GM21529 (cell line): ENCODE measurements around the gene DNAJC5.
A peak's percentile ranks its signal among the peaks of the same experiment; 100 is the strongest.
"Not testable (repeated sequence)": the region's sequence is repeated elsewhere in the genome, so short reads cannot be mapped to it uniquely, and the experiment has no call there.

Experiments used
- ATAC-seq: cut with Tn5 transposase; IDR thresholded peaks from one replicate; pipeline ENCODE4 v1.9.1; 2021; ENCODE audit not compliant: unreplicated experiment

DNAJC5 gene

DNA sequence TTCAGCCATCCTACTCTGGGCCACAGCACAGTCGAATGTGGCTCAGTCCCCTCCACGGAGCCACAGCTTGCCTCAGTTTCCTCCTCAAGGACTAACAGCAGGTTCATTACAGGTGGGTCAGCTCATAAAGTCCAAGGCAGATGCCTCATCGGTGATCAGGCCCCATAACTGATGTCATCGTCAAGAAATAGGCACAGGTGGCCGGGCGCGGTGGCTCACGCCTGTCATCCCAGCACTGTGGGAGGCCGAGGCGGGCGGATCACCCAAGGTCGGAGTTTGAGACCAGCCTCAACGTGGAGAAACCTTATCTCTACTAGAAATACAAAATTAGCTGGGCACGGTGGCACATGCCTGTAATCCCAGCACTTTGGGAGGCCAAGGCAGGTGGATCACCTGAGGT is 57.8 kb downstream of the DNAJC5 start:
- ATAC-seq, result no peak

DNA sequence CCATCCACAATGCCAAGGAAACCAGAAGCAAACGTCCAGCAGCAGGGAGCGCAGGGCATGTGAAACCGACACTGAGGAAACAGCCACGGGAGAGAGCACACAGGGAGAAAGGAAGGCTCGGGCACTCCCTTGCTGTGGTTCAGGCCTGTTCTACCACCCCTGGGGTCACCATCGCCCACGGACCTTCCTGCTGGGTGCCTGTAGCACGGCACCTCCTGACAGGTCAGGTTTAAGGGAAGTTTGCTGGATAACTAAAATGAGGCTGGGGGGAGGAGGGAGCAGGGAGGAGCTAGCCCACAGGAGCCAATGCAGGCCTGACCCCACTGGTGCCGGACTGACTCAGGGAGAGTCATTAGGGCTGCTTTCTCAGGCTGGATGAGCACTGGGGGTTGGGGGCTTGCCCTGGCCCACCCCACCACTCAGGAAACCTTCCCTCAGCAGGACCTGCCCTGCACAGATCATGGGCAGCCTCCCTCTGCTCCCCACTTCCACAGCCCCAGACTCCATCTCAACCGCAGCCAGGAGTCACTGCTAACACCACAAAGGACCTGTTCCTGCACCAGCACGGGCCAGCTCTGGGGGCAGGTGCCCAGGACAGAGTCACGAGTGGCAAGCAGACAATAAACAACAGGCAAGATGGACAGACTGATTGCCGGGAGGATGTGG is 59.0 kb downstream of the DNAJC5 start:
- ATAC-seq, result no peak

DNA sequence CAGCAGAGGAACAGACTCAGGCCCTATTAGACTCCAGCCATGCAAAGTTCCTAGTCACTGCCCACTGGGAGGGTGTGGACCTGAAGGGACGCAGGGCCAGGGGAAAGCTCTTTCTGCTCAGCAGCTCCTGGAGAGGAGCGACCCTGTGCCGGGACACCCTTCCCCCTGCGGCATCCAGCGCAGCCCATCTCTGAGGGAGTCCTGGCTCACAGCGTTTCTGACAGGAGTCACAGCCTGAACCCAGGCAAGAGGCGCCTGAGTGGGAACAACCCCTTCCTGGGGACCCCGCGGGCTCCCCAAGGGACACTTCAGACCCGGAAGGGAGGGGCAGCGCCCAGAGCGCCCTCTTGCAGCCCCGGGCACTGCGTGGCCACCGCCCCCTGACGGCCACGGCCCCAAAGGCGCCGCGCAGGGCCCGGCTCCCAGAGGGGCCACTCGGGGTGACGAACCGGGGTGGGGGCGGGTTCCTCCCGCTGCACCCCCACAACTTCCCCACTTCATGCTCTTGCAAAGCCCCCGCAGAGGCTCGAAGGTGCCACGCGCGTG is 60.4 kb downstream of the DNAJC5 start:
- ATAC-seq, result peak; percentile 20

DNA sequence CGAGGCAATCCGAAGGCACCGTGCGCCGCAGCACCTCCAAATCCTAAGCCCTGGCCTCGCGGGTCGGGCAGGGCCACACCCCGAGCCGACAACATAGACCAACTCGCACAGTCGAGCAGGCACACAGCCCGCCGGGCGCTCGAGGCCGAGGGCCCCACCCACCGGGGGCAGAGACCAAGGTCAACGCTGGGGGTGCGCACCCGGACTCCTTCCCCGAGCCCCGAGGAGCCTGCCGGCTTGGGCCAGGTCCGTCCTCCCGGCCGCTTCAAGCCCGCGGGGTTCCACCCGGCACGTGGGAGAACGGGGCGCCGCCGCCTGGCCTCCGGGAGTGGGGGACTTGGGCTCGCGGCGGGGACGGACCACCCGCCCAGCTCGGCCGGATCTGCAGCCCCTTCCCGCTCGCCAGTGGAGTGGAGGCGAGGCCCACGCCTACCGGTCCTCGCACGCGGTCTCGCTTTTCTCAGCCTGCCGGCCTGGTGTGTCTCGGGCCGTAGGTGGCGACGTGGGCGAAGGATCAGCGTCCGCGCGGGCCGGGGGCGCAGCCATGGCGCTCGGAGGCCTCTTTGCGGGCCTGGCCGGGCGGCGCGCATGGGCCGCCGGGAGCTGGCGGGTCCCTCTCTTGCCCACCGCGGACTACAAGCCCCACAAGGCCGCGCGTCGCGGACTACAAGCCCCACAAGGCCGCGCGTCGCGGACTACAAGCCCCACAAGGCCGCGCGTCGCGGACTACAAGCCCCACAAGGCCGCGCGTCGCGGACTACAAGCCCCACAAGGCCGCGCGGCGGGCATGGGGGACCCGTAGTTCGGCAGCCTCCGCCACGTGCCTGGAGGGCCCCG is 61.1 kb downstream of the DNAJC5 start, which contains the start of gene UCKL1:
TSS of gene UCKL1 (minus strand) at position 590 of the 837 bp plus-strand sequence. CDS start at position 546, 44 bp downstream.
- ATAC-seq, result peak; percentile 74

DNA sequence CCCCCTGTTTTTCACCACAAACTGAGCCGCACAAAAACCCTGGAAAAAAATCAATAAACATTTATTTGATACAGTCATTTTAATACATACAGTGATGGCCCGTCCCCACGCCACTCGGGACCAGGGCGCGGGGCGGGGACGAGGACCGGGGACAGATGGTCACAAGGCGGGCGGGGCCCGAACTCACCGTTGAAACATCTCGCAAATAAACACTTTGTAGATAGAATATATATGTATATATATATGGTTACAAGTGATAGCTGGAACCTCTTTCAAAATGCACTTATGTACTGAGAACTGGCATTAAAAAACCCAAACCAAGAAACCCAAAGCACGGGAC is 61.7 kb downstream of the DNAJC5 start:
- peak; percentile 14 for ATAC-seq

DNA sequence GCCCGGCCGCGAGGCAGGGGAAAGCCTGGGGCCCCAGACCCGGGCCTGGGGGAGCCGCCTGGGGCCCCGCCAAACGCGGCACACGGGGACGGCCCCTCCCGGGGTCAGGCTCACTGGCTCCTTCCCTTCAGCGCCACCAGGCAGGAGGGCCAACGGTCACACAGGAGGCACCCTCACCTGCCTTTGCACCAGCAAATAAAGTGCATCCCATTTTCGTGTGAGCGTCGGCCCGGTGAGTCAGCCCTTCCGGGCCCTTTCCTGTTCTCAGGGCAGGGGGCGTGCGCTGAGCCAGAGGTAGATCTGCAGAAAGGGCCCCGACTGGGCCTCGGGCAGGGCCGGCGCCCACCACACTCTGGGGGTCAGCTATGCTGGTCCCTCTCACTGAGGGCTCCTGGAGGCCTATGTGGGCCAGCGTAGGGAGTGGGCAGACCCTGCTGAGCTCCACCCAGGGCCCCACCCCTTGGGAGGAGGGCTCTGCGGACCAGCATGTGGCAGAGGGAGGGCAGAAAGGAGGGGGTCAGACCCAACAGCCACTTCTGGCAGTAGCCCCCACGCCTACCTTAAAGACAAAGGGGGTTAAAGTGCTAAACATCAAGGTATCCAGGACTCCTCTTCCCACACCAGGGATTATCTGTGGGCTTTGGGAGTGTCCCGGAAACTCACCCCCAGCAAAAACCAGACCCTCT is 62.2 kb downstream of the DNAJC5 start:
- ATAC-seq, result no peak

DNA sequence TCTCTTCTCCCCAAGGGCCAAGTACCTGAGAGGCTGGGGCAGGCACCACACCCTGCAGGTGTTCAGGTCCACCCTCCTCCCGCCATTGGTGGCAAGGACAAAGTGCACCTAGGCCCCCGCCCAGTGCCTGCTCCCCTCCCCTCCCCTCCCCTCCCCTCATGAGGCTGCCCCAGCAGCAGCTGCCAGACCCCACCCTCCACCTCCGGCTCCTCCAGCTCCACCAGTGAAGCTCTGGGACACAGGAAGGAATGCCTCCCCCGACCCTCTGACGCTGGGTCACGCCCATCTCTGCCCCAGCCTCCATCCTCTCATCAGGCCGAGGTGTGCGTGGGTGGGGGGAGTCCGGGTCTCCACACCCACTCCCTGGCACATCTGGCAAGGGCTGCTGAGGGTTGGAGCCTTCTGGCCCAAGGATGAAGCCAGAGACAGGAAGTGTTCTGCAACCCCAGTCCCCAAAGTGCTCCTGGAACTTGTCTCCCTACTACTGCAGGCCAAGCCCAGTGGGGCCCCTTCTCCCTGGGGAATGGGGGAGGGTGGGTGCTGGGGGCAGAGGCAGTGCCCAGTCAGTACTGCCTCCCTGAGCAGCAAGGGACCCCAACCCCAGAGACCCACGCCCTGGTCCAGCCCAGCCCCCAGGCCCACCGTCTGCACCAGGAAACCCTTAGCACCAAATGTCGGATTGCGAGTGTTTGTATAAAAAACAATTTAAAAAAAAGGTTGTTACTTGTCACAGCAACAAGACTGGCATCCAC is 62.9 kb downstream of the DNAJC5 start:
- no peak for ATAC-seq

DNA sequence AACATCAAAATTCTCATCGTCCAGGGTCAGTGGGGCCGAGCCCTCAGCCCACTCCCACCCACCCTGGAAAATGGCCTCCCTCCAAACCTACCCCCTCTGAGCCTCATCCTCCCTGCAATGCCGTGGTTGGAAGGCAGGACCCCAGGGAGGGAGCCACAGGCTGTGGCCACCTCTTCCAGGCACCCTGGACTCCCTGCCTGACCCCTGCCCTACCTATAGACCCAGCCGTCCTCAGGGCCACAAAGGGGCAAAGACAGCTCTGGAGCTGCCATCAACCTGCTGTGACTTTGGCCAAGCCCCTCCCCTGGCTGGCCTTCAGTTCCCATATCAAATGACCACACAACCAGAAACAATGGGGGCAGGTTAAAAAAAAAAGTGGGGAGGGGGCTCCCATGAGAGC is 63.5 kb downstream of the DNAJC5 start:
- ATAC-seq, result no peak

DNA sequence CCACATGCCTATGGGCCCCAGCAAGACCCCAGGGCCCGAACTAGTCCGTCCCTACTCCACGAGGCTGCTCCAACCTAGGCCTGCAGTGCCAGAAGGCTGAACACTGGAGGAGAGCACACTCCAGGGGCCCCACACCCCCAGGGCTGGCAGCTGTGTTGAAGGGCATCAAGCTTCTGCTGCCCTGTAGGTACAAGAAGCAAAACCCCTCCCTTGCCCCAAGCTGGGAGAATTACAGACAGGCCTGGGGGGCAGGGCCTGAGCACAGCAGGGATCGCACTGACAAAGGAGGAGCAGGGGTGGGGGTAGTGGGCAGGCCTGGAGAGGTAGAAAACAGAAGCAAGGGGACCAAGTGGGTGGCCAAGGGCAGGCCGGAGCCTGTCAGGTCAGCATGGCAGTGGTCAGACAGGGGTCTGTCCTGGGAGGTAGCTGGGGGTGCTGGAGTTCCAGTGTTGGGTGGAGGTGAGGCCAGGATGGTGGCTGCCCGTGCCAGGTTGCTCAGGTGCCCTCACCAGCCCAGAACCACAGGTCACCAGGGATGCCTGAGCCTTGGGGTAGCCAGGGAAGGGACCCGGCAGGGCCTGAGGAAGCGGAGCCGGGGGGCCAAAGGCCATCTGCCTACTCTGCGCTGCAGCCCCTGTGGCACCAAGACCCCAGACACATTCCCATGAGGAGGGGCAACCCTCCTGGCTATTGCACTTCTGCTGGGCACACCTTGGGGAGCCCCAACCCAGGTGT is 64.2 kb downstream of the DNAJC5 start:
- ATAC-seq, result no peak

DNA sequence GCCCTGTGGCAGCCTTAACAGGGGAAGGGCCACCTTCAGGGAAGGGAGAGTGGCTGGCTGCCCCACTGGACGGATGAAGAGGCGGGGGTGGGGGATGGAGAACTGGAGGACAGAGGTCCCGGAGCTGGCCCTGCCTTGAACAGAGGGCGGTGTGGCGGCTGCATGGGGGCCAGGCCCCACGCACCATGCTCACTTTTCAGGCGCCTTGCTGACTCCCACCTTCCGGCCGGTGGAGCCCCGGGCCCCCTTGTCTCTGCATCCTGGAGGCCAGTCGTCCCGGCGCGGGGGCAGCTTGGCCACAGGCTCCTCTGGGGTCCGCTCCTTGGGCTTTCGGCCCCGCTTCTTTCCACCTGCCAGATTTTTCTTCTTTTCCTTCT is 64.8 kb downstream of the DNAJC5 start:
- ATAC-seq, result no peak

DNA sequence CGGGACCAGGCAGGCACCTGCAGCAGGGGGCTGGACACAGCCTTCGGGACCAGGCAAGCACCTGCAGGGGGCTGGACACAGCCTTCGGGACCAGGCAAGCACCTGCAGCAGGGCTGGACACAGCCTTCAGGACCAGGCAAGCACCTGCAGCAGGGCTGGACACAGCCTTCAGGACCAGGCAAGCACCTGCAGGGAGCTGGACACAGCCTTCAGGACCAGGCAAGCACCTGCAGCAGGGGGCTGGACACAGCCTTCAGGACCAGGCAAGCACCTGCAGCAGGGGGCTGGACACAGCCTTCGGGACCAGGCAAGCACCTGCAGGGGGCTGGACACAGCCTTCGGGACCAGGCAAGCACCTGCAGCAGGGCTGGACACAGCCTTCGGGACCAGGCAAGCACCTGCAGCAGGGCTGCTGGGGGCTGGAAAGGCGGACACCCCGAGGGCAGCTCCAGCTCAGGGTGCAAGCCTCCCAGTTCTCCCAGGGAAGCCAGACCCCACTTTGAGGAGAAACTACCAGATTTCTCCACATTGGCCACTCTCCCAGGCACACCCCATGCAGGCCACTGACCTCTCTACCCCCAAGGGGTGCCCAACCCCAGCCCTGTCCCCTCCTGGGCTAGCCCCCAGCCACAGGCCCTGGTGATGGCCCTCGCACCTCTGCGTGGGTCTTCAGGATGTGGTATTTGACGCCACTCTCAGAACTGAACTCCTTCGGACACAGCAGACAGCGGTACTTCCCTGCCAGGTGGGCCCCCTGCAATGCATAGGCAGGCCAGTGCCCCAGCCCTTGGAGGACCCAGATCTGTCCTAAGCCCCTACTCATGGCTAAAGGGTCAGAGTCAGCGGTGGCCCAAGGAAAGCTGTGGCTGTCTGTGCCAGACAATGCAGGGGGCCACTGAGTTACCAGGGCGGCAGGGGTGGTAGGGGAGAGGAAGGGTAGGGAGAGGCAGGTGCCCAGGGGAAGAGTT is 66.0 kb downstream of the DNAJC5 start:
- ATAC-seq, result not testable (repeated sequence)

DNA sequence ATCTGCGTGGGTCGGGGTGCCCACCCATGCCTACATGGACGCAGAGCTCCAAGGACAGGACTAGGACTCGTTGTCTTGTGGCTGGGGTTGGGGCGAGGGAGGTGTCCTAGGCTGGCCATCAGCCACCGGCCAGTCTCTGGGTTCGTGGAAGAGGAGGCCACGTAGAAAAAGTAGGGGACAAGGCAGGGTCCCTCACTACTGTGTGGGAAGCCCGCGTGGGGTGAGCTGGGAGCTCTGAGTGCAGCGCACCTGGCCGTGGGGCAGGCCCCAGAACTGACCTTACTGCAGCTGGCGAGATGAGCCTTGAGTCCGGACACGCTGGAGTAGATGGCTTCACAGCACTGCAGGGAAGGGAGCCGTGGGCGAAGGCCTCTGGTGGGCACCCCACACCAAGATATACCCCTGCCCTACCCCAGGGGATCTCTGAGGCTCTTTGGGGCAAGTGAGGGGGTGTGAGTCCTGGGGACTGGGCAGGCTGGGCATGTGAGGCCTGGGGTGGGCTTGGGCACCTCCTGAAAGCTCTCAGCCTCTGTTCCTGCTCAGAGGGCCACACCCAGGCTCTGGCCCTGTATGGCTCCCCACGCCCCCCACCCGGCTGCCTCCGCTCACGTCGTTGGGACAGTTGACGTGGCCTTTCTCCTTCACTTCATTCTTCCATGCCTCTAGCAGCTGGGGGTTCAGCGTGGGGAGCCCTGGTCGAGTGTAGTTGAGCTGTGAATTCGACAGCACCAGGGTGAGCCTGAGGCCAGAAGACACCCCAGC is 66.9 kb downstream of the DNAJC5 start:
- no peak for ATAC-seq

DNA sequence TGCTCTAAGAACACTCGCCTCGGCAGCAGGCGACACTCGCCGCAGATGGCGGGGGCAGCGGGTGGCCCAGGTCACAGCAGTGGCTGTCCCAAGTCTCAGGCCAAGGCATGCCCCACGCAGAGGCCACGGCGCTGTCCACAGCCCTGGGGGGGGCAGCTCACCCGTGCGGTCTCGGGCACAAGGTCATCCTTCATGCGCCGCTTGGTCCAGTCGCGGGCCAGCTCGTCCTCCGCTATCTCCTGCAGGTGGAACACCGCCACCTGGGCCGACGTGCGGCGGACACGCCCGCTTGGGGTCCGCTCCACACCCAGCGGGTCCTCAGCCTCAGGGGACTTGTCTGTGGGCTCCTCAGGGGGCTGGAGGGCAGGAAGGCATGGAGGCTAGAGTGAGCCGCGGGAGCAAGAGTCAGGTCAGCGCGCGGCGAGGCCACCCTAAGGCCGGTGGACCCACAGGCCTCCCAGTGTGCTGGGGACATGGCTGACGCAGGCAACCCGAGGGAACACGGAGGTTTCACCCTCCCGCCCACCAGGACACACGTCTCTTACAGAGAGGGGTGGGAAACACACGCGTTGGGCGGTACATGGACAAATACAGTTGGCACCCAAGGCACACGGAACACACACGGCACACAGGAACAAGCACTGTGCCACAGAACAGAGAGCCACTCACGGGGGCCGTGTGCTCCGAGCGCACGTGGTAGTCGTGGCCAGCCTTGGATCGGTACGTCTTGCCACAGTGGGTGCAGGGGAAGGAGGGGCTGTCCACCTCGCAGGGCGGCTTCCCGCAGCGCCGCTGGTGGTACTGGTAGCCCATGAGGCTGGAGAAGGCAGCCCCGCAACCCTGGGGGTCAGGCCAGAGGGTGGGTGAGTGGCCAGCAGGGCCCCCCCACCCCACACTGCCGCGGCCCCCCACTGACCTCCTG is 67.8 kb downstream of the DNAJC5 start:
- ATAC-seq, result no peak

DNA sequence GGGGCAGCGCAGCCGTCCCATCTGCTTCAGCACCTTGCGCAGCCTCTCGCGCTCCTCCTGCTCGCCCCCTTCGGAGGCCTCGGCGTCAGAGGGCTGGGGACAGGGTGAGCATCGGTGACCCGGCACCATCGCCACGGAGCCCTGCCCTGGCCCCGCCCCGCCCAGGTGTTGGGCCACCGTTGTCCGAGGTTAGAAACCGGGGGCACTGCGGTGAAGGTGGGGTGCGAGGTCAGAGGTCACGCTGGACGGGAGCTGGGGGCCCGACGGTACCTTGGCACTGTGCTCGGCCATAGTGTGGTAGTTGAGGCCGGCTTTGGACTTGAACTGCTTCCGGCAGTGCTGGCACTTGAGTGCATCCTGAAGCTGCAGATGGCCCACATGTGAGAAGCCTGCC is 68.4 kb downstream of the DNAJC5 start:
- ATAC-seq, result no peak

DNA sequence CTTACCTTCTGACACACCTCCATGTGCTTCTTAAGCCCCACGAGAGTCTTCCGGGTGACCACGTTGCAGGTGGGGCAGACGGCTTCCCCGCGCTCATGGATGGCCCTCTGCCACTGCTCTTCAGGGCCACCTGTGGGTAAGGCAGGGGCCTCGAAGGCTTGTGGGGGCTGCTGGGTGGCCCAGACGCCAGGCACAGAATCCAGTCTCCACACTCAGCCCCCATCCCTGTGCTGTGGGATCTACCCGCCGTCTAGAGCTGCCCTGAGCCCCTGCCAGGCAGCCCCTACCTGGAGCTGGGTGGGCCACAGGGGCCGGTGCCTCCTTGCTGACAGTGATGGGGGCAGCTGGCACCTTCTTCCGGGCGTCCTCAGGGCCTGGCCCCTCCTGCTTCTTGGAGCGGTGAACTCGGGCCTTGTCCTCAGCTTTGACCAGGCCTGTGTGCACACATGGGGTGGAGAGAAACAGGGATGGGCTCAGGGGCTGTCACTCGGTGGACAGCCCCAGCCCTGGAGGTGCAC is 68.9 kb downstream of the DNAJC5 start:
- no peak for ATAC-seq

DNA sequence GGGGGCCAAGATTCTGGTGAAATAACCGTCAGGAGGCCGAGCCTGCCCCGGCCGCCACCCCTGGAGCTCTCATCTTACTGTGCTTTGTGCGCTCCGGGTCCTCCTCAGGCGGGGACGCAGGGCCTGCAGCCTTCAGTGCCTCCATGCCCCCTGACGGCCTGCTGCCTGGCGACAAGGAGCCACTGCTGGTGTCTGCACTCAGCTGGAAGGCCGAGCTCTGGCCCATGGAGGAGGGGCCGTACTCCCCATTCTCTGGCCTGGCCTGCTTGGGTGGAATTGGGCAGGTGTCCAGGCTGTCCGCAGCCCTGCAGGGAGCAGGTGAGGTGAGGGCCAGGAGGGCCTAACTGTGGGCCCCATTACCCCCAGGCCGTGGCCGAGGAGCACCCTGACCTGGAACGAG is 69.5 kb downstream of the DNAJC5 start:
- no peak for ATAC-seq
